GM19351 (cell line): Measurements from ENCODE around the gene HOXA9.

ENCODE experiments used
- ATAC-seq: cut with Tn5 transposase; IDR thresholded peaks from one replicate; pipeline ENCODE4 v1.9.1; 2021; ENCODE audit warnings: mild to moderate bottlenecking, moderate library complexity; ENCODE audit not compliant: unreplicated experiment

HOXA9 gene

GRCh38 chr7:27165089-27165995, at the start of gene HOXA9:
Gene HOXA9, minus strand, starts transcription at chr7:27165537. Its CDS starts 80 bp downstream, at chr7:27165457.
- ATAC-seq, result no peak

GRCh38 chr7:27214239-27214950, 49.1 kb upstream of the HOXA9 start:
- ATAC-seq, result no peak

GRCh38 chr7:27213433-27214238, 48.3 kb upstream of the HOXA9 start:
- no peak for ATAC-seq

- no peak for ATAC-seq
Measured at GRCh38 chr7:27212497-27213432, 47.4 kb upstream of the HOXA9 start.

- ATAC-seq, result no peak
Measured at GRCh38 chr7:27211764-27212204, 46.4 kb upstream of the HOXA9 start.

- ATAC-seq, result no peak
Measured at GRCh38 chr7:27211084-27211446, 45.7 kb upstream of the HOXA9 start.

GRCh38 chr7:27210441-27211083, 45.2 kb upstream of the HOXA9 start:
- no peak for ATAC-seq

- ATAC-seq, result no peak
Measured at GRCh38 chr7:27209933-27210440, 44.6 kb upstream of the HOXA9 start.

- ATAC-seq, result no peak
Measured at GRCh38 chr7:27208998-27209397, 43.7 kb upstream of the HOXA9 start.

GRCh38 chr7:27207348-27207985, 42.1 kb upstream of the HOXA9 start:
- ATAC-seq, result no peak

- no peak for ATAC-seq
Measured at GRCh38 chr7:27205325-27206280, 40.3 kb upstream of the HOXA9 start.

- ATAC-seq, result no peak
Measured at GRCh38 chr7:27204851-27205322, 39.5 kb upstream of the HOXA9 start.

GRCh38 chr7:27203964-27204594, 38.7 kb upstream of the HOXA9 start:
- no peak for ATAC-seq

GRCh38 chr7:27203365-27203953, 38.1 kb upstream of the HOXA9 start:
- no peak for ATAC-seq

- ATAC-seq, result no peak
Measured at GRCh38 chr7:27202862-27203134, 37.5 kb upstream of the HOXA9 start.

- no peak for ATAC-seq
Measured at GRCh38 chr7:27202018-27202861, 36.9 kb upstream of the HOXA9 start.
